ENCODE data around the gene TXNIP.

Gene TXNIP

GRCh38 chr1:145961425-145962156, 34.8 kb downstream of the TXNIP start:
- no peak for FAIRE-seq

GRCh38 chr1:145961109-145961424, 35.3 kb downstream of the TXNIP start:
- no peak for FAIRE-seq

GRCh38 chr1:145960468-145961108, 35.8 kb downstream of the TXNIP start:
- no peak for FAIRE-seq

- no peak for FAIRE-seq
These were observed 36.4 kb downstream of the TXNIP start for GRCh38 chr1:145959957-145960467.

- FAIRE-seq, result no peak
These were observed 37.0 kb downstream of the TXNIP start for GRCh38 chr1:145959333-145959732.

- FAIRE-seq, result no peak
These were observed 37.6 kb downstream of the TXNIP start for GRCh38 chr1:145958734-145959133.

GRCh38 chr1:145957443-145958319, 38.7 kb downstream of the TXNIP start, which contains the start of gene LIX1L:
Gene LIX1L (minus strand): TSS chr1:145958017. CDS start chr1:145957927, 90 bp downstream.
- peak; percentile 91 for FAIRE-seq

GRCh38 chr1:145956781-145957442, 39.5 kb downstream of the TXNIP start:
- FAIRE-seq, result no peak

GRCh38 chr1:145956361-145956760, 40.0 kb downstream of the TXNIP start:
- no peak for FAIRE-seq

GRCh38 chr1:145955436-145955835, 40.9 kb downstream of the TXNIP start:
- no peak for FAIRE-seq

- FAIRE-seq, result no peak
These were observed 42.5 kb downstream of the TXNIP start for GRCh38 chr1:145953861-145954260.

GRCh38 chr1:145952903-145953302, 43.5 kb downstream of the TXNIP start:
- no peak for FAIRE-seq

- no peak for FAIRE-seq
These were observed 44.9 kb downstream of the TXNIP start for GRCh38 chr1:145951526-145951925.

GRCh38 chr1:145949219-145949618, 47.2 kb downstream of the TXNIP start:
- FAIRE-seq, result no peak

- FAIRE-seq, result no peak
These were observed 48.8 kb downstream of the TXNIP start for GRCh38 chr1:145947551-145947950.

GRCh38 chr1:145946477-145946986, 49.8 kb downstream of the TXNIP start:
- FAIRE-seq, result no peak

- no peak for FAIRE-seq
These were observed 51.8 kb downstream of the TXNIP start for GRCh38 chr1:145944532-145944931.

GRCh38 chr1:145942871-145943270, 53.5 kb downstream of the TXNIP start:
- no peak for FAIRE-seq
